ENCODE results near the gene CNOT6.
"Not testable (repeated sequence)": the region's sequence is repeated elsewhere in the genome, so short reads cannot be mapped to it uniquely, and the experiment has no call there.

Gene CNOT6

GRCh38 chr5:180494060-180494509 is at the start of gene CNOT6:
Gene CNOT6, plus strand, starts transcription at chr5:180494379. Its CDS starts 34,898 bp downstream, at chr5:180529277.
- Histone ChIP-seq H2AFZ (ENCODE audit: low read depth, low read length) (peak within 1 kb of the TSS; percentile 78), H3K27me3 (ENCODE audit: insufficient read depth, low read length) (no peaks in the 10 kb centered on the region), H3K9me3 (ENCODE audit: low read length) (no peaks in the 10 kb centered on the region), H3K36me3 (ENCODE audit: insufficient read depth, low read length) (peaks cover 28% of the 10 kb centered on the region), H3K4me1 (ENCODE audit: insufficient read depth, low read length) (peaks cover 15% of the 10 kb centered on the region), H3K4me3 (ENCODE audit: low read length) (peak within 1 kb of the TSS; percentile 97)

GRCh38 chr5:180454752-180455151 is 39.4 kb upstream of the CNOT6 start:
- no peaks in the 10 kb centered on the region for H3K27me3 ChIP-seq (ENCODE audit: insufficient read depth, low read length)
- H3K4me1 ChIP-seq (ENCODE audit: insufficient read depth, low read length), result no peaks in the 10 kb centered on the region
- no peak overlapping the region for H3K4me3 ChIP-seq (ENCODE audit: low read length)
- H3K9me3 ChIP-seq (ENCODE audit: low read length), result peaks cover 3% of the 10 kb centered on the region
- no peak overlapping the region for H2AFZ ChIP-seq (ENCODE audit: low read depth, low read length)
- no peaks in the 10 kb centered on the region for H3K36me3 ChIP-seq (ENCODE audit: insufficient read depth, low read length)

- Histone ChIP-seq H3K4me1 (ENCODE audit: insufficient read depth, low read length) (no peaks in the 10 kb centered on the region), H3K27me3 (ENCODE audit: insufficient read depth, low read length) (no peaks in the 10 kb centered on the region), H3K9me3 (ENCODE audit: low read length) (peaks cover 5% of the 10 kb centered on the region), H3K4me3 (ENCODE audit: low read length) (no peak overlapping the region), H2AFZ (ENCODE audit: low read depth, low read length) (no peak overlapping the region), H3K36me3 (ENCODE audit: insufficient read depth, low read length) (no peaks in the 10 kb centered on the region)
Measured at GRCh38 chr5:180455872-180456271, 38.3 kb upstream of the CNOT6 start.

GRCh38 chr5:180456792-180457191 is 37.4 kb upstream of the CNOT6 start:
- Histone ChIP-seq H3K4me3 (ENCODE audit: low read length) (no peak overlapping the region), H3K27me3 (ENCODE audit: insufficient read depth, low read length) (no peaks in the 10 kb centered on the region), H3K4me1 (ENCODE audit: insufficient read depth, low read length) (no peaks in the 10 kb centered on the region), H2AFZ (ENCODE audit: low read depth, low read length) (no peak overlapping the region), H3K9me3 (ENCODE audit: low read length) (peaks cover 5% of the 10 kb centered on the region), H3K36me3 (ENCODE audit: insufficient read depth, low read length) (no peaks in the 10 kb centered on the region)

- H3K4me1 ChIP-seq (ENCODE audit: insufficient read depth, low read length); H3K27me3 ChIP-seq (ENCODE audit: insufficient read depth, low read length); H3K36me3 ChIP-seq (ENCODE audit: insufficient read depth, low read length); H2AFZ ChIP-seq (ENCODE audit: low read depth, low read length); H3K4me3 ChIP-seq (ENCODE audit: low read length): not testable (repeated sequence)
- peaks cover 12% of the 10 kb centered on the region for H3K9me3 ChIP-seq (ENCODE audit: low read length)
Measured at GRCh38 chr5:180458852-180459673, 35.1 kb upstream of the CNOT6 start.

- not testable (repeated sequence) for H2AFZ ChIP-seq (ENCODE audit: low read depth, low read length); H3K4me1 ChIP-seq (ENCODE audit: insufficient read depth, low read length); H3K36me3 ChIP-seq (ENCODE audit: insufficient read depth, low read length); H3K4me3 ChIP-seq (ENCODE audit: low read length); H3K27me3 ChIP-seq (ENCODE audit: insufficient read depth, low read length)
- H3K9me3 ChIP-seq (ENCODE audit: low read length), result peaks cover 12% of the 10 kb centered on the region
Measured at GRCh38 chr5:180459674-180460142, 34.5 kb upstream of the CNOT6 start.

- H3K9me3 ChIP-seq (ENCODE audit: low read length), result peaks cover 12% of the 10 kb centered on the region
- H3K4me1 ChIP-seq (ENCODE audit: insufficient read depth, low read length), result no peaks in the 10 kb centered on the region
- H2AFZ ChIP-seq (ENCODE audit: low read depth, low read length), result no peak overlapping the region
- no peaks in the 10 kb centered on the region for H3K27me3 ChIP-seq (ENCODE audit: insufficient read depth, low read length)
- no peak overlapping the region for H3K4me3 ChIP-seq (ENCODE audit: low read length)
- H3K36me3 ChIP-seq (ENCODE audit: insufficient read depth, low read length), result no peaks in the 10 kb centered on the region
Measured at GRCh38 chr5:180460834-180461233, 33.3 kb upstream of the CNOT6 start.

GRCh38 chr5:180461303-180461702 is 32.9 kb upstream of the CNOT6 start:
- Histone ChIP-seq H3K9me3 (ENCODE audit: low read length) (peaks cover 12% of the 10 kb centered on the region), H3K4me3 (ENCODE audit: low read length) (no peak overlapping the region), H3K36me3 (ENCODE audit: insufficient read depth, low read length) (no peaks in the 10 kb centered on the region), H3K27me3 (ENCODE audit: insufficient read depth, low read length) (no peaks in the 10 kb centered on the region), H2AFZ (ENCODE audit: low read depth, low read length) (no peak overlapping the region), H3K4me1 (ENCODE audit: insufficient read depth, low read length) (no peaks in the 10 kb centered on the region)

- peaks cover 12% of the 10 kb centered on the region for H3K9me3 ChIP-seq (ENCODE audit: low read length)
- H3K36me3 ChIP-seq (ENCODE audit: insufficient read depth, low read length), result no peaks in the 10 kb centered on the region
- no peak overlapping the region for H3K4me3 ChIP-seq (ENCODE audit: low read length)
- H2AFZ ChIP-seq (ENCODE audit: low read depth, low read length), result no peak overlapping the region
- H3K27me3 ChIP-seq (ENCODE audit: insufficient read depth, low read length), result no peaks in the 10 kb centered on the region
- H3K4me1 ChIP-seq (ENCODE audit: insufficient read depth, low read length), result no peaks in the 10 kb centered on the region
Measured at GRCh38 chr5:180463216-180463900, 30.8 kb upstream of the CNOT6 start.

- Histone ChIP-seq H3K9me3 (ENCODE audit: low read length) (peaks cover 12% of the 10 kb centered on the region), H2AFZ (ENCODE audit: low read depth, low read length) (no peak overlapping the region), H3K4me3 (ENCODE audit: low read length) (no peak overlapping the region), H3K36me3 (ENCODE audit: insufficient read depth, low read length) (no peaks in the 10 kb centered on the region), H3K4me1 (ENCODE audit: insufficient read depth, low read length) (no peaks in the 10 kb centered on the region), H3K27me3 (ENCODE audit: insufficient read depth, low read length) (no peaks in the 10 kb centered on the region)
Measured at GRCh38 chr5:180463916-180464602, 30.1 kb upstream of the CNOT6 start.

- no peaks in the 10 kb centered on the region for H3K4me1 ChIP-seq (ENCODE audit: insufficient read depth, low read length)
- no peaks in the 10 kb centered on the region for H3K27me3 ChIP-seq (ENCODE audit: insufficient read depth, low read length)
- H3K4me3 ChIP-seq (ENCODE audit: low read length), result no peak overlapping the region
- H3K9me3 ChIP-seq (ENCODE audit: low read length), result peaks cover 9% of the 10 kb centered on the region
- no peaks in the 10 kb centered on the region for H3K36me3 ChIP-seq (ENCODE audit: insufficient read depth, low read length)
- H2AFZ ChIP-seq (ENCODE audit: low read depth, low read length), result no peak overlapping the region
Measured at GRCh38 chr5:180464603-180464970, 29.6 kb upstream of the CNOT6 start.

- H3K4me1 ChIP-seq (ENCODE audit: insufficient read depth, low read length); H3K36me3 ChIP-seq (ENCODE audit: insufficient read depth, low read length); H2AFZ ChIP-seq (ENCODE audit: low read depth, low read length); H3K9me3 ChIP-seq (ENCODE audit: low read length); H3K4me3 ChIP-seq (ENCODE audit: low read length); H3K27me3 ChIP-seq (ENCODE audit: insufficient read depth, low read length): not testable (repeated sequence)
Measured at GRCh38 chr5:180465052-180465451, 29.1 kb upstream of the CNOT6 start.

GRCh38 chr5:180466316-180466715 is 27.9 kb upstream of the CNOT6 start:
- no peak overlapping the region for H2AFZ ChIP-seq (ENCODE audit: low read depth, low read length)
- no peaks in the 10 kb centered on the region for H3K4me1 ChIP-seq (ENCODE audit: insufficient read depth, low read length)
- H3K36me3 ChIP-seq (ENCODE audit: insufficient read depth, low read length), result no peaks in the 10 kb centered on the region
- H3K9me3 ChIP-seq (ENCODE audit: low read length), result peaks cover 6% of the 10 kb centered on the region
- H3K4me3 ChIP-seq (ENCODE audit: low read length), result no peak overlapping the region
- no peaks in the 10 kb centered on the region for H3K27me3 ChIP-seq (ENCODE audit: insufficient read depth, low read length)
